Cardiac muscle cell (in vitro differentiated cells and primary cell): ENCODE results near the gene TMEM219. TPM values are rescaled to one million over a fixed set of nuclear protein-coding genes. Genes with fewer than 3 reads are reported as not detected.

Experiments used
- DNase-seq, 2 donors: peaks; one replicate each; pipeline versions ENCODE4 v3.0.0 to v3.0.0-alpha.2; 2010 to 2017; ENCODE audit warnings: low read depth in 1 of 2, low spot score in 1 of 2
- H3K27ac ChIP-seq: fragments of 200-600 bp; sonication (generic); 2 replicates; pipeline ENCODE4 v1.5.1; 2016
- H3K27me3 ChIP-seq: fragments of 200-600 bp; sonication (generic); 2 replicates; pipeline ENCODE4 v1.6.0; 2016; ENCODE audit warnings: control low read depth
- H3K36me3 ChIP-seq: fragments of 200-600 bp; sonication (generic); 2 replicates; pipeline ENCODE4 v1.5.1; 2016; ENCODE audit warnings: control low read depth
- H3K4me1 ChIP-seq: fragments of 200-600 bp; sonication (generic); 2 replicates; pipeline ENCODE4 v1.8.1; 2017; ENCODE audit warnings: low read depth, mild to moderate bottlenecking, mixed run types
- H3K4me3 ChIP-seq: fragments of 200-600 bp; sonication (generic); 2 replicates; pipeline ENCODE4 v1.5.1; 2016; ENCODE audit warnings: mild to moderate bottlenecking
- H3K9me3 ChIP-seq: fragments of 200-600 bp; sonication (generic); 2 replicates; pipeline ENCODE4 v1.5.1; 2017; ENCODE audit warnings: low read depth, mild to moderate bottlenecking, control low read depth
- polyA plus RNA-seq: library from polyadenylated mRNA; unstranded; fragments of >200 nt; fragmentation: Nextera tagmentation; extraction: Ambion mirVana; gene quantifications from 2 replicates; pipeline ENCODE4 v1.2.1, GENCODE V29; 2016
- total RNA-seq: library from RNA; depleted of rRNA; stranded (reverse); fragments of >200 nt; gene quantifications from 2 replicates; pipeline ENCODE4 v1.2.3, GENCODE V29; 2016
- TF ChIP-seq, protein P1 (sequence below): IDR thresholded peaks from 2 replicates; pipeline ENCODE4 v1.5.1; 2012; ENCODE audit warnings: low read depth, mild to moderate bottlenecking, low read length

TMEM219 gene
- total and polyA plus RNA-seq, 2 experiments from 2014 or later = 109 to 110 TPM

DNA sequence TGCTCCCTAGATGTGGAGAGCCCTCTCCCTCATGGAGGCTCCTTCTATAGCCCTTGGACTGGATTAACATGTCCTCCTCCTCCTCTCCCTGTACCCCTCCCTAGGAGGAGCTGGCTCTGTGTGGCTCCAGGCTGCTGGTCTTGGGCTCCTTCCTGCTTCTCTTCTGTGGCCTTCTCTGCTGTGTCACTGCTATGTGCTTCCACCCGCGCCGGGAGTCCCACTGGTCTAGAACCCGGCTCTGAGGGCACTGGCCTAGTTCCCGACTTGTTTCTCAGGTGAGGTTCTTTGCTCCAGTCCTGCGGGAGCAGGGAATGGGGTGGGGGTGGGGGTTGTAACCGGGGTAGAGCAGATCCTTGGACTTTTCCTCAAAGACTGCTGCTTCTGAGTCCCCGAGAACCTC, 9.4 kb downstream of the TMEM219 start:
- TF ChIP-seq, protein P1, sequence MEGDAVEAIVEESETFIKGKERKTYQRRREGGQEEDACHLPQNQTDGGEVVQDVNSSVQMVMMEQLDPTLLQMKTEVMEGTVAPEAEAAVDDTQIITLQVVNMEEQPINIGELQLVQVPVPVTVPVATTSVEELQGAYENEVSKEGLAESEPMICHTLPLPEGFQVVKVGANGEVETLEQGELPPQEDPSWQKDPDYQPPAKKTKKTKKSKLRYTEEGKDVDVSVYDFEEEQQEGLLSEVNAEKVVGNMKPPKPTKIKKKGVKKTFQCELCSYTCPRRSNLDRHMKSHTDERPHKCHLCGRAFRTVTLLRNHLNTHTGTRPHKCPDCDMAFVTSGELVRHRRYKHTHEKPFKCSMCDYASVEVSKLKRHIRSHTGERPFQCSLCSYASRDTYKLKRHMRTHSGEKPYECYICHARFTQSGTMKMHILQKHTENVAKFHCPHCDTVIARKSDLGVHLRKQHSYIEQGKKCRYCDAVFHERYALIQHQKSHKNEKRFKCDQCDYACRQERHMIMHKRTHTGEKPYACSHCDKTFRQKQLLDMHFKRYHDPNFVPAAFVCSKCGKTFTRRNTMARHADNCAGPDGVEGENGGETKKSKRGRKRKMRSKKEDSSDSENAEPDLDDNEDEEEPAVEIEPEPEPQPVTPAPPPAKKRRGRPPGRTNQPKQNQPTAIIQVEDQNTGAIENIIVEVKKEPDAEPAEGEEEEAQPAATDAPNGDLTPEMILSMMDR = no peak

DNA sequence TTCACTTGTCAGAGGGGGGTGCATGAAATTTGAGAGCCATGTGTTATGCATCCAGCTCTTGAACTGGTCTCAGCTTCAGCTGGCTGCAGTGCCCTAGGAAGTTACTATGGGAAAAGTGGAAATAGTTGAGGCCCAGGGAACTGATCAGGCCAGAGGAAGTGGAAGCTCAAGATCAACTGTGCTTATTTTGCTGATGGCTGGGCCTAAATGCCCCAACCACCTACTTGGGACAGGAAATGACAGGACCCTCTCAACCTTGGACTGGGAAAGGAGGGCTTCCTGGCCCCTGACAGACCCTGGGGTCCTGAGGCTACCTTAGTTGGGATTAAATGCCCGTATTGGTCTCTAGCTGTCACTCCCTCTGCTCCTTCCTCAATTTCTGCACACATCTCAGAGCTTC, 10.6 kb downstream of the TMEM219 start:
- H3K4me1 ChIP-seq = peaks cover 17% of the 10 kb centered on the region
- H3K27ac ChIP-seq = no peak overlapping the region
- peaks cover 13% of the 10 kb centered on the region for H3K36me3 ChIP-seq
- H3K27me3 ChIP-seq = no peaks in the 10 kb centered on the region
- H3K9me3 ChIP-seq = no peaks in the 10 kb centered on the region
- TF ChIP-seq, protein P1 = no peak
- H3K4me3 ChIP-seq = no peak overlapping the region
- DNase-seq = no peak

More for the DNA sequence above, 9.4 kb downstream of the TMEM219 start:
- Histone ChIP-seq H3K27ac (no peak overlapping the region), H3K27me3 (no peaks in the 10 kb centered on the region), H3K9me3 (no peaks in the 10 kb centered on the region), H3K4me3 (no peak overlapping the region), H3K4me1 (peaks cover 12% of the 10 kb centered on the region), H3K36me3 (peaks cover 13% of the 10 kb centered on the region)
- DNase-seq = no peak

DNA sequence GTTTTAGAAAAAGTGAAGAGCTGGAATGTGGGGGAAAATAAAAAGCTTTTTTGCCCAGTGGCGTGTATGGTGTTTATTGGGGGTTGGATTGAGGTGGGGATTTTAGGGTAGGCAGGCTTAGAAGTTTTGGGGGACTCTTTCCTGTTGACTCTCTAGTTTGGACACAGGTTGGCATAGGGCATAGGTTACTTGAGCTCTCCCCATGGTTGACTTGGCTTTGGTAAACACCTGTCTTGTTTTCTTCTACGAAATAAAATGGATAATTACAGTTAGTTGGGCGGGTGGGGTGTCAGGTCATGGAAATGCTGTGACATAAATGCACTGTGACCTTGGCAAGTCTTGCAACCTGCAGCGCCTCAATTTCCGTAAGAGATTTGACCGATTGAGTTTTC, 11.1 kb downstream of the TMEM219 start:
- DNase-seq = no peak
- Histone ChIP-seq H3K4me3 (no peak overlapping the region), H3K27me3 (no peaks in the 10 kb centered on the region), H3K36me3 (peaks cover 12% of the 10 kb centered on the region), H3K4me1 (peaks cover 17% of the 10 kb centered on the region), H3K27ac (no peak overlapping the region), H3K9me3 (no peaks in the 10 kb centered on the region)
- TF ChIP-seq, protein P1 = no peak

DNA sequence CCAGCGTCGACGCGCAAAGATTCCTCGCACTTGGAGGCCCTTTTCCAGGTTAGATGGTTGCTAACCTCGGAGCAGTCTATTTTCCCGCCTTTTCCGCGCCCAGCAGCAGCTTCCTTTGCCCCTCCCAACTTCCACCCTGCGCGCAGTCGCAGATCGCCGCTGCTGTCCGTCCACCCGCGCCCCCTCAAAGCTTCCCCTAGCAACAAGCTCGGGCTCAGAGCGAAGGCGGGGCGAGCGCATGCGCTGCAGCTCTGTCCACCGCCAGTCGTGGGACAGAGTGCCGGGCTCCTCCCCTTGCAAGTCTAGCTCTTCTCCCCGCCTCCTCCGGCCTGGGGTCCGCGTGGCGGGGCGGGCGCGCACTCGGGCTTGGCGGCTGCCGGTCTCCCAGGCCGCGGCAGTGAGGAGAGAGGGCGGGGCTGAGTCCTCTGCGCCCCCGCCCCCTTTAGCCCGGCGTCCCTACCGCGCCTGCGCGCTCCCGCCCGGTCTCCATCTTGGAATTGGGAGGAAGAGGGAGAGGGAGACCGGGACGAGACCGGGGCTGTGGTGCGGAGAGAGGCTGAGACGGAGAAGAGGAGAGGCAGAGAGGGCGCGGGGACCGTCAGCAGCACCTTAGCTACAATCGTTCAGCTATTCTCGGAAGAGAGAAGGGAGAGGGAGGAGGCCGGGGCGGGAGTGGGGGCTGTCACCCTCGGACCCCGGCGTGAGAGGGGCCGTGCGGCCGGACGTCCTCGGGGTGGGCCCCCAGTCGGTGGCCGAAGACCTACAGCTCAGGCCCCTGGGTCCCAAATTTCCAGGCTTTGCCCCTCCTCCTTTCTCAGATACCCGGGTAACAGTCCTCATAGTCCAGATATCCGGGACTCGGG, 11.7 kb downstream of the TMEM219 start, which contains the start of gene TAOK2:
Gene TAOK2 (plus strand): TSS at position 485 of the 863 bp plus-strand sequence. CDS start 3,905 bp downstream, outside the sequence.
- peak within 1 kb of the TSS; percentile 64 for H3K4me3 ChIP-seq
- peaks cover 17% of the 10 kb centered on the region for H3K4me1 ChIP-seq
- TF ChIP-seq, protein P1 = no peak
- H3K36me3 ChIP-seq = peaks cover 5% of the 10 kb centered on the region
- H3K9me3 ChIP-seq = no peaks in the 10 kb centered on the region
- H3K27me3 ChIP-seq = no peaks in the 10 kb centered on the region
- H3K27ac ChIP-seq = peak within 1 kb of the TSS; percentile 69
- peak; percentile 99 to 100 for DNase-seq

DNA sequence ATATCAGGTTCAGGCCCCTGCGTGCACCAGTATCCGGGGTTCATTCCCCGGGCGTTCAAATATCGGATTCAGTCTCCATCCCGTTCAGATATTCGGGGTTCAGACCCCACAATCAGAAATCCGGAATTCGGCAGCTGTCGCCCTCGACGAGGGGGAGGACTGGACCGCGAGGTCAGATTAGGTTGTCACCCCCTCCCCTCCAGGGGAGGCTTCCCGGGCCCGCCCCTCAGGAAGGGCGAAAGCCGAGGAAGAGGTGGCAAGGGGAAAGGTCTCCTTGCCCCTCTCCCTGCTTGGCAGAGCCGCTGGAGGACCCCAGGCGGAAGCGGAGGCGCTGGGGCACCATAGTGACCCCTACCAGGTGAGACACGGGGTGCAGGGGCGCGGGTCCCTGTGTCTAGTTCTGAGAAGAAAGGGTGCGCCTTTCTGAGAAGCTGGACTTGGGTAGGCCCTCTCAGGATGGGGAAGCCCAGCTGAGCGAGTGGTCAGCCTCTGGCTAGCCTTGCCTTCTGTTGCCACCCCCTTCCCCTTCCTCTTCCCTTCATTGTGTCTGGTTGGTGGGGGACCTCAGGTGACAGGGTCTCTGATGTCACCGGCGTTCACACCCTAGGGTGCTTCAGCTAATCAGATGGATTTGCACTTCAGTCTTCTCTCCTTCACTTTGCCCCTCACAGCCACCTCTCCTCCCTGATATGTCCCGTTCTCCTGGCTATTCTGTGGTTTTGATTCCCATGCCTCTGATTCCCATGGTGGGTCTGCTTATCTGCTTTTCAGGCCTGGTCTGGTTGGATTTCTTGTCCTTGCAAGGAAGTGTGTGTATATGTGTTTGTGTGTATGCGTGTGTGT, 12.6 kb downstream of the TMEM219 start:
- Histone ChIP-seq H3K9me3 (no peaks in the 10 kb centered on the region), H3K4me3 (peak overlapping the region; percentile 64), H3K27ac (peak overlapping the region; percentile 69), H3K27me3 (no peaks in the 10 kb centered on the region), H3K4me1 (peaks cover 17% of the 10 kb centered on the region), H3K36me3 (peaks cover 9% of the 10 kb centered on the region)
- TF ChIP-seq, protein P1 = no peak
- peak; percentile 30 to 35 for DNase-seq
